ENCODE data around the gene TTLL13.
"Not testable (repeated sequence)": the region's sequence is repeated elsewhere in the genome, so short reads cannot be mapped to it uniquely, and the experiment has no call there.

TTLL13 gene

GRCh38 chr15:90240856-90241255, 8.5 kb upstream of the TTLL13 start:
- no peak for DNase-seq

GRCh38 chr15:90241343-90242192, 7.8 kb upstream of the TTLL13 start:
- DNase-seq, result no peak

DNA sequence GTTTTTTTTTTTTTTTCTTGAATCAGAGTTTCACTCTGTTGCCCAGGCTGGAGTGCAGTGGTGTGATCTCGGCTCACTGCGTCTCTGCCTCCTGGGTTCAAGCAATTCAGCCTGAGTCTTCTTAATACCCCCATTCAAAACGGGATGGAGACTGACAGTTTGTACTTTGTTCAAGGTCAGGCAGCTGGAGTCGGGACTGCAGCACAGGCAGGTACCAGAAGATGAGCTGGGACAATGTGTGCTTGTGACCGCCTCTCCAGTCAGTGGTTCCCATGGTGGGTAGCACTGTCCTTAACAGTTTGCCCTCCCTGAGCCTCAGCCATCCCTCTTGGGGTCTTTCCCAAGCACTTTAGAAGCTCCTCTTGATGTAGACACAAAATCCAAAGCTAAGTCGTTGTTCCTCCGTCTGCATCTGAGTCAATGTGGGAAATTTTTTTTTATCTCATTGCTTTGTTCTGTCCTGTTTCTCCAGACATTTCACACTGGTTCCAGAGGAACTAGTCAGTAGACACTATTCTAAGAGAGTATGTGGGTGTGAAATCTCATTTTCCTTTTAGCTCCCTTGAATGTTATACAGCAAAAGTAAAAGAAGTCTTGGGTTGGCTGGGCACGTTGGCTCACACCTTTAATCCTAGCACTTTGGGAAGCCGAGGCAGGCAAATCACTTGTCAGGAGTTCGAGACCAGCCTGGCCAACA, 5.3 kb upstream of the TTLL13 start:
- no peak for DNase-seq

- DNase-seq, result no peak
Observed at GRCh38 chr15:90248789-90249202, 560 bp upstream of the TTLL13 start.

GRCh38 chr15:90257776-90258175, 8.4 kb downstream of the TTLL13 start:
- no peak for DNase-seq

- no peak for DNase-seq
Observed at GRCh38 chr15:90259524-90259923, 10.2 kb downstream of the TTLL13 start.

GRCh38 chr15:90260731-90261130, 11.4 kb downstream of the TTLL13 start:
- not testable (repeated sequence) for DNase-seq

DNA sequence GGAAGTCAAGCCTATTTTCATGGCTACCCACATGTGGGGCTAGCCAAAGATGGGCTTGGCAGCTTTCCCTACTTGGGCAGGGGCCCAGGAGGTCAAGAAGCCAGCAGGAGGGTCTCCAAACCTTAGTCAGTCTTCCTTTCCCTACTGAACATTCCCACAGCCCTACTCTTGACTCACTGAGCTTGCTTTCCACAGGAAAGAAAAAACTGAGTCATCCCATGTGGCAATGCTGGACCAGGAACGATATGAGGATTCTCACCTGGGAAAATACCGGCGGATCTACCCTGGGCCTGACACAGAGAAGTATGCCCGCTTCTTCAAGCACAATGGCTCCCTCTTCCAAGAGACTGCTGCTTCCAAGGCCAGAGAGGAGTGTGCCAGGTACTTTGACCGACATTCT, 12.5 kb downstream of the TTLL13 start:
- no peak for DNase-seq

GRCh38 chr15:90262426-90262825, 13.1 kb downstream of the TTLL13 start:
- no peak for DNase-seq

DNA sequence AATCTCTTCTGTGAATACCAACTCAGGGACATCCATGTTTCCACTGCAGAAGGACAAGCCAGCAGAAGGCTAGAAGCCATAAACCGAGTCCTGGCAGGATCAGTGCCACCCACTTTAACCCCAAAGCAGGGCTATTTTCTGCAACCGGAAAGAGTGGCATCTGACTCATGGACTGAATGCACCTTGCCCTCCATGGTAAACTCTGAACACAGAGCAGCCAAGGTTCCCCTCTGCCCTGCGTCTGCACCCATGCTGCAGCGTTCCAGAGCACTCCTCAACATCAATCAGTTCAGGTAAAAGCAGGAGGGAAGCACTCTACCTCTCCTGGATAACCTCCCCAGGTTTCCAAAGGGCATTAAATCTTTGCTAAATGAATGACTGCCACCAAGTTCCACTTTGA, 15.3 kb downstream of the TTLL13 start:
- peak; percentile 8 for DNase-seq

GRCh38 chr15:90265271-90266060, 16.1 kb downstream of the TTLL13 start, which contains the start of gene NGRN:
NGRN (plus strand) TSS chr15:90265672; CDS start chr15:90265713, 41 bp downstream.
- DNase-seq, result peak; percentile 87

DNA sequence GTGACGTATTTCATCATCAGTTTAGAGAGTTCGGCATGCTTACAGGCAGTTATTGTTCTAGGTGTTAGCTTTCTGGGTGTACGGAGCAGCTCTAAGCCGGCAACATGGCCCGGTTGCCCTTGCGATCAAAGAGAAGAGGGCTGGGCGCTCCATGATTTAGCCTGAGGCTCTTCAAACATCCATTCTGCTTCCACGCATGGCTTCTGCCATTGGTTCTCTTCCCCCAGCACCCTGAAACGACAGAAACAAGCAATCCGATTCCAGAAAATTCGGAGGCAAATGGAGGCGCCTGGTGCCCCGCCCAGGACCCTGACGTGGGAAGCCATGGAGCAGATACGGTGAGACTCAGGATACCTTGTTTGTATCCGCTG, 16.7 kb downstream of the TTLL13 start:
- DNase-seq, result no peak

- no peak for DNase-seq
Observed at GRCh38 chr15:90266485-90266884, 17.1 kb downstream of the TTLL13 start.

- DNase-seq, result no peak
Observed at GRCh38 chr15:90268415-90268814, 19.1 kb downstream of the TTLL13 start.

- no peak for DNase-seq
Observed at GRCh38 chr15:90270502-90271150, 21.3 kb downstream of the TTLL13 start.

DNA sequence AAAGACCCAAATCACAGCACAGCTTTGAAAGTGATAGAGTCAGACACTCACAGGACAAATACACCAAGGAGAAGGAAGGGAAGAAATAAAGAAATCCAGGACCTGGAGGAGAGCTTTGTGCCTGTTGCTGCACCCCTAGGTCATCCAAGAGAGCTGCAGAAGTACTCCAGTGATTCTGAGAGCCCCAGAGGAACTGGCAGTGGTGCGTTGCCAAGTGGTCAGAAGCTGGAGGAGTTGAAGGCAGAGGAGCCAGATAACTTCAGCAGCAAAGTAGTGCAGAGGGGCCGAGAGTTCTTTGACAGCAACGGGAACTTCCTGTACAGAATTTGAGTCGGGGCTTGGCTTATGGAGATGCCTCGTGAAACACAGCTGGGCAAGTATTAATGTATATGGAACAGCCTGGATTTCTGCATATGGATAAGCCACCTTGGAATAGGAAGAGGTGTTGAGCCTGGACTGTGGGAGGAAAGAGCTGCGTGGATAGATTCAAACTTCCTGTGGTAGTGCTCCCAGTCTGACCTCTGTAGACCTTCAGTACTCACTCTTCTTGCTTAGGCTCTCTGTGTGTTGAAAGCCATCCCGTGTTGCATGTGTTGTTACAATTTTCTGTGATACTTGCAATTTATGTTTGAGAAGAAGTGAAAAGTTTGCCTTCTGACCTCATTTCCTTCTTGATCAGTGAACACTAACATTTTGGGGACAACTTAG, 22.3 kb downstream of the TTLL13 start:
- DNase-seq, result no peak

- DNase-seq, result not testable (repeated sequence)
Observed at GRCh38 chr15:90278467-90278866, 29.1 kb downstream of the TTLL13 start.

DNA sequence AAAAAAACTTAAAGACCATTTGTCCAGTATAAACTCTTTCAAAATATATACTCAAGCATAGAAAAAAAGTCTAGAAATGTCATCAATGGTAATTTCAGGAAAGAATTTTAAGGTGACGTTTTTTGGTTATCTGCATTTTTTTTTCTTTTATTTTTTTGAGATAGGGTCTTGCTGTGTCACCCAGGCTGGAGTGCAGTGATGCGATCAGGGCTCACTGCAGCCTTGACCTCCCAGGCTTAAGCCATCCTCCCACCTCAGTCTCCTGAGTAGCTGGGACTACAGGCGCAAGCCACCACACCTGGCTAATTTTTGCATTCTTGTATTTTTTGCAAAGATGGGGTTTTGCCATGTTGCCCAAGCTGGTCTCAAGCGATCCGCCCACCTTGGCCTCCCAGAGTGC, 31.4 kb downstream of the TTLL13 start:
- not testable (repeated sequence) for DNase-seq

- DNase-seq, result not testable (repeated sequence)
Observed at GRCh38 chr15:90281637-90282036, 32.3 kb downstream of the TTLL13 start.

- DNase-seq, result peak; percentile 30
Observed at GRCh38 chr15:90286678-90287077, 37.3 kb downstream of the TTLL13 start.

GRCh38 chr15:90287101-90287500, 37.7 kb downstream of the TTLL13 start:
- no peak for DNase-seq

DNA sequence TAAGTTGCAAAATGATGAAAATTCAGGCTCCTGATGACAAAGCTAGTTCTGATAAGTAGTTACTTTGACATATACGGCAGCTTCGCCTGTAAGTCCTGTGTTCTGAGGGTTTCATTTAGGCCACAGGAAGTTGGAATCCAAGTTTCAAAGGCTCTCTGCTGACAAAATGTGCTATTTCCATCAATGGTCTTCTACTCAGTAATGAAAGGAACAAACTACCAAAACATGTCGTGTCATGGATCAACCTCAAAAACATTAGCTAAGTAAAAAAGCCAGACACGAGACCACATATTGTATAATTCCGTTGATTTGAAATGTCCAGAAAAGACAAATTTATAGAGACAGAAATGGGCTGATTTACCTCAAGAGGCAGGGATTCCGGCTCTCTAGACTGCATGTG, 38.6 kb downstream of the TTLL13 start:
- DNase-seq, result no peak

All from effector CD4-positive, alpha-beta T cell (primary cell).